Effector CD4-positive, alpha-beta T cell (primary cell): ENCODE measurements around the gene MTFR1L.

ENCODE experiments used
- DNase-seq: peaks from one replicate; pipeline ENCODE4 v3.0.0-alpha.2; 2020
- total RNA-seq: gene quantifications from one replicate; lab custom pipeline; 2026; lab: John Stamatoyannopoulos, UW

Gene MTFR1L
- total RNA-seq: 27.8 reads per million, percentile 54 among the genes with 10 or more reads in this experiment

- peak; percentile 88 for DNase-seq
Observed at GRCh38 chr1:25819491-25820246, at the start of gene MTFR1L. Gene MTFR1L (plus strand): TSS chr1:25819954. CDS start chr1:25823105, 3,151 bp downstream.

DNA sequence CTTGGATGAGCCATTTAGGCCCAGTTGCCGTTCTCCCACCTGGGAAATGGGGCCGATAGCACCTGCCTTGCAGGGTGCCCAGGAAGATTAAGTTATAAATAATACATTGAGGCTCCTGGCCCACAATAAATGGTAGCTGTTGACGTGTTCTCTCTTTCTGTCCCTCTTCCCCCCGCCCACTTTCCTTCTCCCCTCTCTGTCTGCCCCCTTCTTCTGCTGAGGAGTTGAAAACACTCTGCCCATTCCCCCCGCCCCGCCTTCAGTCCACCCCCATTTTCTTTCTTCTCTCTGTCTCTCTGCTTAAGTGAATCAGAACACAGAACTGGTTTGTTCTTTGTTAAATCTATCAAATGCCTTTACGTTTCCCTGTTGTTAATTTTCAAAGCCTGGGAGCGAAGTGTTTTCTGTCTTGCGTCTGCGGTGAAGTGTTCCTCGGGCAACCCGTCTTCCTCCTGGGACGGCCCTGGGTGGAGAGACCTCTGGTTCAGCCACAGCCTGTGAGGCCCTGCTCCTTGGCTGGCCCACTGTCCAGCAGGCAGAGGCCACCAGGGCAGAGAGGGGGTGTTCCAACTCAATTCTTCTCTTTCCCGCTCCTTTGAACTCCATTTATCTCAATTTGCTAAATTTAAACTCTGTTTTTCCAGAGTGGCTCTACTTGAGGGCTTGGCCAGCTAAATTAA lies 49.1 kb upstream of the MTFR1L start:
- no peak for DNase-seq

- no peak for DNase-seq
Observed at GRCh38 chr1:25771221-25772114, 48.3 kb upstream of the MTFR1L start.

- DNase-seq: no peak
Observed at GRCh38 chr1:25772164-25772563, 47.6 kb upstream of the MTFR1L start.

DNA sequence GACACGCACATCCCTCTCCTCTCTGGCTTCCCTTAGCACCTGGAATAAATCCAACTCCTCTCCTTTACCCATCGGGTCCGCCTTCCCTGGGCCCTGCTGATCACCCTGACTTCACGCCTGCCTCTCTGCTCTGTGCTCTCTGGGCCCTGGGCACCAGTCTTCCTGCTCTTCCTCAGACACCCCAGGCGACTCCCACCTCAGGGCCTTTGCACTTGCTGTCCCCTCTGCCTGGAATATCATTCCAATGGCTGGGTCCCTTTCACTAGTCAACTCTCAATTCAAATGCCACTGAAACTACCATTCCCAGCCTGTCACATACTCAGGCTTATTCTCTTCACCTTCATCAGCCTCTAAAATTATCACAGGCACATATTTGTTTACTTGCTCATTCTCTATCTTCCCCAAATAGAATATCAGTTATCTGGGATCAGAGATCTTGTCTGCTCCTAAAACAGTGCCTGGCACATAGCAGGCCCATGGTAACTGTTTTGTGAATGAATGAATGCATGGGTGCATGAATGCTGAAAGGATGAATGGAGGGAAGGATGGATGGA lies 47.0 kb upstream of the MTFR1L start:
- no peak for DNase-seq

DNA sequence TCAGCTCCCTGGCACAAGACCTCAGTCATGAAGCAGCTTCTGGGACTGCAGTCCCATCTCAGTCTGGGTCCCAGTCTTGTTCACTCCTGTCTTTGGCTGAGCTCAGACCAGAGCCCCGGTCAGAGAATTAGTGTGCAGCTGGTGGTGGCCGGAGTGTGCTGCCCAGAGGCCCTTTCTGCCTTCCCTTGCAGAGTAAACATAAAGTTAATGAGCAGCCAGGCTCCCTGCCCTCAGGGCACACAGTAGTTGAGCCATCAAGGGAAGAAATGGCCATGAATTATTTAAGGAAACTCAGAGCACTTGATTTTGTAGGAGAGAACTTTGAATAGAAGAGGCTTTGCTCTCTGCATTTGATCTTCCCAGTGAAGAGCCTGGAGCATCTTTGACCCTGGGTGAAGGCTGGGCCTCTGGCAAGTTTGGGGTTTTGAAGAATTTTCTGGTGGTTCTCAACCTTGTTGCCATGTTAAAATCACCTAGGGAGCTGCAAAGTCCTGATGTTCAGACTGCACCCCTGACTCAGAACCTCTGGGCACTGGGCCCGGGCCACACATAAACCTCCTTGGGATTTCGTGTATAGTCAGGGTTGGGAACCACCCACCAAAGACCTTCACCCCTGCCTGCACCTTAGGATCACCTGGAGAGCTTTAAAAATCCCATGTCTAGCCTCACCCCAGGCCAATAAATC lies 46.2 kb upstream of the MTFR1L start:
- DNase-seq: no peak

GRCh38 chr1:25774206-25774803 lies 45.4 kb upstream of the MTFR1L start:
- DNase-seq: no peak

DNA sequence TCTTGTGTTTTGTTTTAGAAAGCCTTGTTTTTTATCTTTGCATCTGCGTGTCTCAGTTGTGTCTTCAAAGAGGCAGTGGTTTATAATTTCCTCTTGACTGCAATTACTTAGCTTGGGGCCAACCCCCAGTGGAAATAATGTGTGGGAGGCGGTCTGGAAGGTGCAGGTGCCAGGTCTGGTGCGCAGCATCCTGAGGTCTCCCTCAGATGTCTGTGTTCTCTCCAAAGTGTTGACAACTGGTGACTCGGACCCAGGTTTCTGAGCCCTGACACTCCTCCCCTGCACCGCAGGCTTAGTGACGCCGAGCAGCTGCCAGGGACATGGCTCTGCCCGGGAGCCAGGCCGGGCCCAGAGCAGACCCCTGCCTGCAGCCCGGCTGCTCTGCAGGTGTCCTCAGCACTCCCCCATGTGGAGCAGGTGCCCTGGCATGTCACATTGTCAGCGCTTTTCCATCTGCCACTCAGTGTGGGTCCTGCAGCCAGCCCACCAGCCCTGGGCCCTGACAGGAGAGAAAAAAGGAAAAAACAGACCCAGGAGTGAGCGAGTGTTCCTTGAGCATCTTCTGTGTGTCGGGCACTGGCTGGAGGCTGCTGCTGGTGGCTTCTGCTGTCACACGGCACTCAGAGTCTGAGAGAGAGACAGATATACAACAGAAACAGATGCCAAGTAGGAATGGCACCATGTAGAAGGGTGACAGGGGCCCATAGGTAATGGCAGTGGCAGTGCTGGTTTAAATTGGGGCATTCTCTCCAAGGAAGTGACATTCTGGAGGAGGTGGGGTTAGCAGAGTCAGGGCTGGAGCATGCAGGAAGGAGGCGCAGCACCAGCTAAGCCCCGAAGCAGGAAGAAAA lies 44.6 kb upstream of the MTFR1L start:
- DNase-seq: peak; percentile 79

- DNase-seq: no peak
Observed at GRCh38 chr1:25779388-25779787, 40.4 kb upstream of the MTFR1L start.

DNA sequence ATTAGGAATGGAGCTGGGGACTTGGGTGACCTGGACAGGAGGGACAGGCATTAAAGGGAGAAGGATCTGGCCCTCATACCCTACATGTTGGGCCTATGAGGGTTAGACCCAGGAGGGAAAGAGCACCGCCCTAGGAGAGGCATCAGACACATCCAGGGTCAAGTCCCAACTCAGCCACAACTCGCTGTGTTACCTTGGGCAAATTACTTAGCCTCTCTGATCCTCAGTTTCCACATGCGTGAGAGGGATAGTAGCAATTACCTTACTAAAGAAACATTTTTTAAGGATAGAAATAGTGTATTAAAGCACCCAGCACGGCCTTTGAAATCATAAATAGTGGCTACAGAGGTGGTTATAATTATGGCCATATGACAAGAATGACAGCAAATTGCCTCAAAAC lies 39.9 kb upstream of the MTFR1L start:
- DNase-seq: no peak

DNA sequence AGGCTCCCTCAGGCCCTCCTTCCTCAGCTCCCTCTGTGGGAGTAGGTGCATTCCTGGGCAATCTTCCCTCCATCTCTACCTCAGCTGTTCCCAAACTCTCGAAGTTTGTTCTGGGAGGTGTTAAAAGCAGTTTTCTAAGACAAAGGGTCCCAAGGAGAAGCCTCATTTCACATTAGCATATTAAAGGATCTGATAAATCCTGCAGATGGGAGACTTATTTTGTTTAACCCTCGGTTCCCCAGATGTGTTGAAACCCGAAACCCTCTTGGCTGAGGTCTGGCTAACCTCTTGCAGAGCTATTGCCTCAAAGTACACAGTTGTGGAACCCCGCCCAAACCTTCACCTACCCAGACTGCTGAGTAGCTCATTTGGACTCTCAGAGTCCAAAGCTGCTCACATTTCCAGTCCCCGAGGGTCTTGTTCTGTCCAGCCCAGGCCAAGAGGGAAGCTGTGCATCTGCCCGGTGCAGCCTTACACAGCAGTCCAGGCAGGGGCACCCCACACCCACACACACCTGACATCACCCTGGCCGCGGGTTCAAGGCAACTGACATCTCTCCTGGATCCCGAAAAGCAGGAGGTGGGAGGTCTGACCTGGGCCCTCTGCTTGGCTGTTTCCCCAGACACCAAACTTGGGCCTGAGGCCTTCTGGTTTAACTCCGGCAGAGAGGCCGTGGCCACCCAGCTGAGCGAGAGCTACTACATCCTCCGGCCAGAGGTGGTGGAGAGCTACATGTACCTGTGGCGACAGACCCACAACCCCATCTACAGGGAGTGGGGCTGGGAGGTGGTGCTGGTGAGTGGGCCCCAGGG lies 39.2 kb upstream of the MTFR1L start:
- no peak for DNase-seq

DNA sequence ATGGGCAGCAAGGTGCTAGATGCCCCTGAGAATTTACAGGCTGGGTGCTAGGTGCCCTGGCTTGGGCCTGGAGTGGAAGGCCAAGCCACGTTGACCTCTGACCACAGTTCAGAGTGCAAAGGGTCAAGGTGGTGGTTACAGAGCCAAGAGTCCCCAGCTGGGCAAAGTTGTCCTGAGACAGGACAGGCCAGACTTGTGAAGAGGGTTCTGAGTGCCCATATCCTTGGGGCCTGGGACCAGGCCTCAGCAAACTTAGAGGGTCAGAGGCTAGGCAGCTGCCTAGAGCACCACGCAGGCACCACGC lies 38.7 kb upstream of the MTFR1L start:
- DNase-seq: no peak

DNA sequence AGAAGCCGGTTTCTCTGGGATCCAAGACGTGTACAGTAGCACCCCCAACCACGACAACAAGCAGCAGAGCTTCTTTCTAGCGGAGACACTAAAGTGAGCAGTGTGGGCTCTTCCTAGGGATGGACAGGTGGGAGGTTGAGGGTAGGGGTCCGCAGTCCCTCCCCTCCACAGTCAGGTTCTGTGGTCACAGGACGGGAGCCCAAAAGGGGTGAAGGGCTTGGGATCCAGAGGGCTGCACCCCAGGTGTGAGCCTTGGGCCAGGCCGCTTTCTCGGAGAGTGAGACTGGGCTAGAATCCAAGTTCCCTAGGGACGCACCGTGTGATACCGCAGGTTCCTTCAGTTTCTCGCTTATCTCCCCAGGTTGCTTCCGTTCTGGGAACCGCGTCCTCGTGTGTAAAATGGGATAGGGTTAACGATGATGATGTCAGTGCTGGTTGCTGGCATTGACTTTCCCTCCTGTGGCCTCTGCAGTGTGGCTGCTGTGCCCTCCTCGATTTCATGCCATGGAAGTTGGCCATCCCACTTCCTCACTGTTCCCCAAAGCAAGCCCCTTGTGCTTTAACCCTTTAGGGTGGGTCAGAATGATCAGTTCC lies 37.0 kb upstream of the MTFR1L start:
- no peak for DNase-seq

DNA sequence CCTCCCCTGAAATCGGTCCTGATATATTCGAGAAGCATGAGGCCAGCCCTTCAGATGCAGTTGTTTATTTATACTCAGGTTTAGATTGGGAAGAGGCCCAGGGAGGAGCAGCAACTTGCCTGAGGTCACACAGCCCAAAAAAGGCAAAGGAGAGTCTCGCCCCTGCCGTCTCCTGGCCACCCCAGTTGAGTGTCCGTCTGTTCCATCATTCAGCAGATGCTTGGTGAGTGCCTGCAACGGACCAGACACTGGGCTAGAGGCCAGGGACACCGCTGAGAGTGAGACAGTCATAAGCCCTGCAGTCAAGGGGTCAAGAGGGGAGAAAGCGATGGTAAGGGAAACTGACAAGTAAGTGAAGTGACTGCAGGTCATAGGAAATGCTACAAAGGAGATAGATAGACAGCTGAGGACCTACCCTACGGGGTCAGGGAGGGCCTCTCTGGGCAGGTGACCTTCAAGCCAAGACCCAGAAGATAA lies 35.1 kb upstream of the MTFR1L start:
- no peak for DNase-seq

GRCh38 chr1:25785333-25786067 lies 34.3 kb upstream of the MTFR1L start:
- no peak for DNase-seq

GRCh38 chr1:25786887-25787759 lies 32.6 kb upstream of the MTFR1L start:
- DNase-seq: no peak

- no peak for DNase-seq
Observed at GRCh38 chr1:25787760-25788166, 32.0 kb upstream of the MTFR1L start.

DNA sequence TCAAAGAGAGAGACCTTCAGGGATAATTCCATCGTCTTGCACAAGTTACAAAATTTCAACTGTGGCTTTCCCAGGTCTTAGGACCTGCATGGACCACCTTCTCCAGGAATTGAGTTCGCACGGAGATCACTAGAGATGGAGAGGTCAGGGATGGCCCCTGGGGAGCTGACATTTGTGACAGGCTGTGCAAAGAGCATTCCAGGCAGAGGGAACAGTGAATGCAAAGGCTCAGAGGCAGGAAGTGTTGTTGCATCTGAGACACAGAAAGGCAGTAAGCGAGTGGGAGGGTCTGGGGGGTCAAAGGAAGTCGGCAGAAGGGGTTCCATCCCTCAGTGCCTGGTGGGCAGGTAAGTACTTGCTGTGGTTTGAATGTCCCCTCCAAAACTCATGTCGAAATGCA lies 29.3 kb upstream of the MTFR1L start:
- no peak for DNase-seq
